ENCODE measurements around the gene PDPR.
"Not testable (repeated sequence)": the region's sequence is repeated elsewhere in the genome, so short reads cannot be mapped to it uniquely, and the experiment has no call there.

The PDPR gene

DNA sequence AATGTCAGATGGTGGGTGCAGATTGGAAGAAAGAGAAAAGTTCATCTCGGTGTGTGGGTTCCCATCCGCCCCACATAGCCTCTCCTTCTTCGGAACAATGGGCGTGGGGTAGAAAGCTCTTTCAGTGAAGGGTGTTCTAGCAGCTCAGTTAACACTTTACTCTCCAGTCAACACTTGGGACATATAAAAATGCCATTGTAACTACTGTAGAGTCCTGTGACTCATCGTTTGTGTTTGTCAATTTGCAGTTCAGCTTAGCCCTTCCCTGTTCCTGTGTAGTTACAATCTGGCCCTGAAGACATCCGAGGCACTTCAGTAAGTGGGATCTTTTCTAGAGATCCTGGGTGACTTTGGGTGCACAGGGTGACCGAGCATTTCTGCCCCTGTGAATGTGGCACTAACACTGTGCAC lies 47.9 kb downstream of the PDPR start:
- DNase-seq (ENCODE audit: low read depth in 3 of 3): no peak

DNA sequence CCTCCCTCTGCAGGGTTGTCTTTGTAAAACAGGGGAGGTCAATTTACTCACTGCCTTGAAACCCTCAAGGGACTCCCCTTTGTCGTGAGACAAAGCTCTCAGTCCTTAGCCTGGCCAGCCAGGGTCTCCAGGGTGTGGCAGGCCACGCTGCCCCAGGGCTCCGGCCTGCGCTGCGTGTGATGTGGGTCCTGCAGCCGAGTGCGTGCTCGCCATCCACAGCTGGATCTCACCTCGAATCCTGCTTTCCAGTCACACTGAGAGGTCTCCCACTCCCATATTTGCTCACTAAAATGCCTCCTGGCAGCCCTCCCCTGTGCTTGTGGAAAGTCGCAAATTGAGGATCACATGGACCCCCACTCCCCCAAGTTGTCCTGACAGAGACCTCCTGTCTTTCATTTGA lies 49.5 kb downstream of the PDPR start:
- no peak for DNase-seq (ENCODE audit: low read depth in 3 of 3)

DNA sequence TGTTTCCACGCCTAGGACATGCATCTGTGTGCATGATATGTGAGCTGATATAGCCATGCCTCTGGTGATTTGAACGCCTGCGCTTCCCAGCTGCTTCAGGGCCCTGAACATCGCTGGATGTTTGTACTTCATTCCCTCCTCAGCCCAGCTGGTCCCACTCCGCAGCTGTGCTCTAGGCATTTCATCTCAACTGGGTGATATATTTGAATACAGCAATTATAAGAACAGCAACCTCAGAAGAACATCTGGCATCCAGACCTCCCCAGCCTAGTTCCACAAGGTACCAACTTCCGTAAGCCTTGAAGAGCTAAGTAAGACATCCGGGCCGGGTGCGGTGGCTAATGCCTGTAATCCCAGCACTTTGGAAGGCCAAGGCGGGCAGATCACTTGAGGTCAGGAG lies 52.6 kb downstream of the PDPR start:
- not testable (repeated sequence) for DNase-seq (ENCODE audit: low read depth in 3 of 3)

GRCh38 chr16:70173212-70173837 lies 59.2 kb downstream of the PDPR start, which contains the start of gene CLEC18C:
CLEC18C (plus strand) TSS chr16:70173787; CDS start chr16:70174279, 492 bp downstream.
- DNase-seq (ENCODE audit: low read depth in 3 of 3): not testable (repeated sequence)

DNA sequence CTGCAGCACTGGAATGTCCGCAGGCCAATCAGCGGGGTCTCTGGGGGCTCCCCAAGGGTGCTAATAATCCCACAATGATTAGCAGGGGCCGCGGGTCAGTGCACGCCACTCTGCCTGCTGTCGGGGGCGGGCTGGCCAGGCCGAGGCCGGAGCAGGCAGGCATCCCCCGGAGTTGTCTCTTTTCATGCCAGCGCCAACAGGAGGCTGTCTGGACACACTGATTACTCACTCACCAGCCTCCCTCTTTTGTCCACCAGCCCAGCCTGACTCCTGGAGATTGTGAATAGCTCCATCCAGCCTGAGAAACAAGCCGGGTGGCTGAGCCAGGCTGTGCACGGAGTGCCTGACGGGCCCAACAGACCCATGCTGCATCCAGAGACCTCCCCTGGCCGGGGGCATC lies 59.8 kb downstream of the PDPR start:
- DNase-seq (ENCODE audit: low read depth in 3 of 3): not testable (repeated sequence)

DNA sequence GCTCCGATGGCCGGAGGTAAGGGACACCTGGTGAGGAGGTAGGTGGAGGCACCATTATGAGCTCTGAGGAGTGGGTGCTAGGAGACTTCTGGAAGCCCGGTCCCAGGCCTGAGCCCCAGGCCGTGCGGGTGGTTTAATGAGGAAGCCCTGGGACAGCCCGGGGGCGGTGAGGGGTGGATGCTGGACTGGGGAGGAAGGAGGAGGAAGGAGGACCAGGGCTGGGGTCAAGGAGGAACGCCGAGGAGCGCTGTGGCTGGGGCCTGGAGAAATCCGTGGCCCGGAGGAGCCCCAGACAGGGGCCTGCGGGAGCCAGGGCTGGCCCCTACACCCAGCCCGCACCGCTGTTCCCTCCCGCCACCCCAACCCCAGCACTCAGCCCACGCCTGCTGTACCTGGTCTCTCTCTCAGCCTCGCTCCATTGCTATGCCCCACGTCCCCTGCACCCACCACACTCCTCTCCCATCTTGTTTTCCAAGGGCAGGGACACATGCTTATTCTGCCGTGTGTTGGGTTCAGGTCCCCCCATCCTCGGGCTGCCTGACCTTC lies 60.3 kb downstream of the PDPR start:
- not testable (repeated sequence) for DNase-seq (ENCODE audit: low read depth in 3 of 3)

- DNase-seq (ENCODE audit: low read depth in 3 of 3): not testable (repeated sequence)
Observed at GRCh38 chr16:70187858-70188607, 73.9 kb downstream of the PDPR start.

DNA sequence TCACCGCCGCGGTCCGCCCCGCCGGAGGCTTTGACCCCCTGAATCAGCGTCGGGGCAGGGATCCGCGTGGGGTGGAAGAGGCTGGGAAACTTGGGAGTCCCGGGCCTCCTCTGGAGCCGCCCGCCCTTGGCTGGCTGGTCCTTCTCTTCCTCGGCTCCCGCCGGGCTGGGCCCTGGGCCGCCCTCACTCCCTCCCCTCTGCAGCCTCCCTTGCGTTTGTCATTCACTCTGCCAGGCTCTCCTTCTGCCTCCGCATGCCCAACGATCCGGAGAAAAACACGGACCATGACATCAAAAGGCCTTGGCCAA lies 74.4 kb downstream of the PDPR start:
- DNase-seq (ENCODE audit: low read depth in 3 of 3): not testable (repeated sequence)

GRCh38 chr16:70190574-70190973 lies 76.4 kb downstream of the PDPR start:
- not testable (repeated sequence) for DNase-seq (ENCODE audit: low read depth in 3 of 3)

DNA sequence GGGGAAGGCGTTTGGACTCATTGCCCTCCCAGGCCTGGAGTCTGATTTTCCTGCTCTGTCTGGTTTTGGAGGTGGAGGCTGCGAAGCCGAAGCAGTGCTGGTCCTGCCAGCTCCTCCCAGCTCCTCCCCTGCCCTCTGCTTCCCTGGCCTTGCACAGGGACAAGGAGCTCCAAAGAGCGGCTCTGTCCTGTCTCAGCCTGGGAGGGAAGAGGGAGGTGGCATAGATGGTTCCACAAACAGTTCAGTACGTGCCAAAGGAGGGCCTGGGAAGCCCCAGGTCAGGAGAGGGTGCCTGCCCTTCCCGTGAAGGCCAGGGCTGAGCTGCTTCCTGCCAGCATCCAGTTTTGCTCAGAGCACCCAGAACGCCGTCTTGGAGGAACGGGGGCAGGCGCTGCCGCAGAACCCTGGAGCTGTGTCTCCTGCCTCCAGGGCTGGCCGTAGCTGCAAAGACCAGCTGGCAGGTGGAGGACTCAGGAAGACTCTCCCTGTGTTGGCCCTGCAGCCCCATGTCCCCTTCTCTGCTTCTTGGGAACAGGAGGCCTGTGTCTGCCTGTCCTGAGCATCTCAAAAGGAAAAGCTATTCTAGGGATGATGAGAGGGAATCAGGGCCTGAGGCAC lies 82.7 kb downstream of the PDPR start:
- DNase-seq (ENCODE audit: low read depth in 3 of 3): not testable (repeated sequence)

GRCh38 chr16:70197611-70198010 lies 83.5 kb downstream of the PDPR start:
- not testable (repeated sequence) for DNase-seq (ENCODE audit: low read depth in 3 of 3)

GRCh38 chr16:70198230-70198629 lies 84.1 kb downstream of the PDPR start:
- DNase-seq (ENCODE audit: low read depth in 3 of 3): not testable (repeated sequence)

DNA sequence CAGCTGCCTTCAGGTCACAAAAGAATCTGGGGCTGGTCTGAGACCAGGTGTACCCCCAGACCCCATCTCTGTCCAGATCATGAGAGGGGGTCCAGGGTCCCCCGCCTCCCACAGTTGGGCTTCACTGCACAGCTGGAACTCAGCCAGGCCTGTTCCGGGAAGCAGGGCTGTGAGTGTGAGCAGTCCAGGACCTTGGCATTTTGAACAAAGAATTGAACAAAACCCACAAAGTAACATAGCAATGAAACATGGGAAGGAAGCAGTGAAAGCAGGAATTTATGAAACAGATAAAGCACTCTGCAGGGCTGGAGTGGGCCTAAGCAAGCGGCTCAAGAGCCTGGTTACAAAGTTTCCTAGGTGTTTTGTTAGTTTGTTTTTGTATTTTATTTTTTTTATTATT lies 84.5 kb downstream of the PDPR start:
- DNase-seq (ENCODE audit: low read depth in 3 of 3): not testable (repeated sequence)

DNA sequence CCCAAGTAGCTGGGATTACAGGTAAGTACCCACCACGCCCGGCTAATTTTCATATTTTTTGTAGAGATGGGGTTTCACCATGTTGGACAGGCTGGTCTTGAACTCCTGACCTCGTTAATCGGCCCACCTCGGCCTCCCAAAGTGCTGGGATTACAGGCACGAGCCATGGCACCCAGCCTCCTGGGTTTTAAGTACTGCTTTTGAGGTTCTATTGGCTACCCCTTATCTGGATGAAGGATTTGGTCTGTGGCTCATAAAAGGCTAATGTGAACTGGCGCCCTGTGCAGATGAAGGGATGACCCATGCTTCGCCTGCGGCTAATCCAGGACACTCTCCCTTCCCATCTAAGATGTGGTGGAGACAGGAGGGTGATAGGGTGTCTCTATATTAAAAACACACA lies 85.0 kb downstream of the PDPR start:
- not testable (repeated sequence) for DNase-seq (ENCODE audit: low read depth in 3 of 3)

GRCh38 chr16:70200063-70200462 lies 85.9 kb downstream of the PDPR start:
- not testable (repeated sequence) for DNase-seq (ENCODE audit: low read depth in 3 of 3)

GRCh38 chr16:70203508-70203907 lies 89.4 kb downstream of the PDPR start:
- not testable (repeated sequence) for DNase-seq (ENCODE audit: low read depth in 3 of 3)

DNA sequence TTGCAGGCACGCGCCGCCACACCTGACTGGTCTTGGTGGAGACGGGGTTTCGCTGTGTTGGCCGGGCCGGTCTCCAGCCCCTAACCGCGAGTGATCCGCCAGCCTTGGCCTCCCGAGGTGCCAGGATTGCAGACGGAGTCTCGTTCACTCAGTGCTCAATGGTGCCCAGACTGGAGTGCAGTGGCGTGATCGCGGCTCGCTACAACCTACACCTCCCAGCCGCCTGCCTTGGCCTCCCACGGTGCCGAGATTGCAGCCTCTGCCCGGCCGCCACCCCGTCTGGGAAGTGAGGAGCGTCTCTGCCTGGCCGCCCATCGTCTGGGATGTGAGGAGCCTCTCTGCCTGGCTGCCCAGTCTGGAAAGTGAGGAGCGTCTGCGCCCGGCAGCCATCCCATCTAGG lies 89.9 kb downstream of the PDPR start:
- not testable (repeated sequence) for DNase-seq (ENCODE audit: low read depth in 3 of 3)

GRCh38 chr16:70204668-70205405 lies 90.7 kb downstream of the PDPR start:
- not testable (repeated sequence) for DNase-seq (ENCODE audit: low read depth in 3 of 3)

- DNase-seq (ENCODE audit: low read depth in 3 of 3): not testable (repeated sequence)
Observed at GRCh38 chr16:70206382-70206781, 92.2 kb downstream of the PDPR start.
